Liver (tissue), 9 donors: ENCODE data around the gene SPEF1. TPM values are rescaled to one million over a fixed set of nuclear protein-coding genes. Genes with fewer than 3 reads are reported as not detected.

Experiments
- DNase-seq: peaks from one replicate; pipeline ENCODE4 v3.0.0-alpha.2; 2017; ENCODE audit warnings: low spot score
- H3K27ac ChIP-seq, 2 donors: one replicate each; pipeline ENCODE4 v1.7.0; 2013; ENCODE audit warnings: inconsistent platforms in 2 of 2, low read length in 2 of 2, control low read depth in 1 of 2, low read depth in 1 of 2, mild to moderate bottlenecking in 1 of 2
- H3K27me3 ChIP-seq, 4 donors: one replicate each; pipeline versions ENCODE4 v1.6.1 to v1.7.0; 2013; ENCODE audit warnings: low read length in 3 of 4, inconsistent platforms in 1 of 4, mild to moderate bottlenecking in 1 of 4, moderate library complexity in 1 of 4; ENCODE audit not compliant: control insufficient read depth in 4 of 4, insufficient read depth in 4 of 4
- H3K36me3 ChIP-seq, 4 donors: one replicate each; pipeline versions ENCODE4 v1.6.1 to v1.7.0; 2013; ENCODE audit warnings: low read length in 3 of 4, mild to moderate bottlenecking in 3 of 4, low read depth in 1 of 4, moderate library complexity in 1 of 4; ENCODE audit not compliant: control insufficient read depth in 4 of 4, insufficient read depth in 3 of 4
- H3K4me1 ChIP-seq, 4 donors: one replicate each; pipeline versions ENCODE4 v1.6.1 to v1.7.0; 2013; ENCODE audit warnings: low read length in 3 of 4, mild to moderate bottlenecking in 3 of 4, moderate library complexity in 1 of 4; ENCODE audit not compliant: control insufficient read depth in 4 of 4, insufficient read depth in 4 of 4
- H3K4me3 ChIP-seq, 3 donors: one replicate each; pipeline versions ENCODE4 v1.6.1 to v1.7.0; 2013; ENCODE audit warnings: low read length in 3 of 3, control low read depth in 1 of 3, low read depth in 1 of 3, mild to moderate bottlenecking in 1 of 3
- H3K9ac ChIP-seq, 2 donors: one replicate each; pipeline ENCODE4 v1.7.0; 2013; ENCODE audit warnings: low read length in 2 of 2, mild to moderate bottlenecking in 2 of 2, moderate library complexity in 2 of 2, control low read depth in 1 of 2, low read depth in 1 of 2
- H3K9me3 ChIP-seq, 4 donors: one replicate each; pipeline versions ENCODE4 v1.6.1 to v1.7.0; 2013; ENCODE audit warnings: low read length in 3 of 4; ENCODE audit not compliant: control insufficient read depth in 4 of 4
- ATF3 ChIP-seq: IDR thresholded peaks from 2 replicates; pipeline ENCODE4 v1.6.1; 2016; ENCODE audit warnings: antibody characterized with exemption
- EGR1 ChIP-seq, 2 donors: IDR thresholded peaks; 2 replicates each; pipeline ENCODE4 v1.6.1; 2016 to 2018; ENCODE audit warnings: antibody characterized with exemption in 2 of 2, low read depth in 2 of 2
- FOXA1 ChIP-seq: IDR thresholded peaks from 2 replicates; pipeline ENCODE4 v1.6.1; 2016; ENCODE audit warnings: antibody characterized with exemption
- FOXA2 ChIP-seq: IDR thresholded peaks from 2 replicates; pipeline ENCODE4 v1.6.1; 2016; ENCODE audit warnings: antibody characterized with exemption
- GABPA ChIP-seq, 2 donors: IDR thresholded peaks in 1 of 2; conservative IDR thresholded peaks in 1 of 2; 2 replicates each; pipeline ENCODE4 v1.6.1; 2016; ENCODE audit warnings: antibody characterized with exemption in 2 of 2, mild to moderate bottlenecking in 1 of 2, moderate library complexity in 1 of 2
- HNF4A ChIP-seq, 2 donors: conservative IDR thresholded peaks; 2 replicates each; pipeline ENCODE4 v1.6.1; 2016; ENCODE audit warnings: antibody characterized with exemption in 2 of 2, mild to moderate bottlenecking in 2 of 2
- HNF4G ChIP-seq: IDR thresholded peaks from 2 replicates; pipeline ENCODE4 v1.6.1; 2016; ENCODE audit warnings: antibody characterized with exemption
- JUND ChIP-seq, 2 donors: IDR thresholded peaks; 2 replicates each; pipeline ENCODE4 v1.6.1; 2016; ENCODE audit warnings: antibody characterized with exemption in 2 of 2
- NR2F2 ChIP-seq: IDR thresholded peaks from 2 replicates; pipeline ENCODE4 v1.6.1; 2016; ENCODE audit warnings: antibody characterized with exemption
- SP1 ChIP-seq: IDR thresholded peaks from 2 replicates; pipeline ENCODE4 v1.6.1; 2018; ENCODE audit warnings: antibody characterized with exemption, mild to moderate bottlenecking
- TAF1 ChIP-seq: conservative IDR thresholded peaks from 2 replicates; pipeline ENCODE4 v1.6.1; 2016; ENCODE audit warnings: antibody characterized with exemption, mild to moderate bottlenecking
- YY1 ChIP-seq: IDR thresholded peaks from 2 replicates; pipeline ENCODE4 v1.6.1; 2016; ENCODE audit warnings: antibody characterized with exemption, mild to moderate bottlenecking
- WGBS: extraction: QIAGEN DNeasy Blood & Tissue Kit; methylation state at CpG from one replicate; pipeline ENCODE4 v1.1.7; 2013; 5-methylcytosine and 5-hydroxymethylcytosine counted together
- polyA plus RNA-seq, 2 donors: library from polyadenylated mRNA; stranded (reverse) in 1 of 2; unstranded in 1 of 2; fragments of 200-250 nt in 1 of 2; fragments of >200 nt in 1 of 2; fragmentation: Nextera tagmentation in 1 of 2; extraction: Ambion mirVana in 1 of 2; gene quantifications; one replicate each; pipeline versions ENCODE4 v1.2.1 to v1.2.3, GENCODE V29; 2013 to 2015
- total RNA-seq, 2 donors: library from RNA; depleted of rRNA; stranded (reverse); fragments of >200 nt; gene quantifications; one replicate each; pipeline ENCODE4 v1.2.3, GENCODE V29; 2014
- TF ChIP-seq, protein P1 (sequence below): fragments of 150-350 bp; IDR thresholded peaks from 2 replicates; pipeline ENCODE4 v1.5.1; 2017; ENCODE audit warnings: improper control_type of control experiment, low read depth, low read length; ENCODE audit not compliant: missing input control
- TF ChIP-seq, protein P2 (sequence below): IDR thresholded peaks from 2 replicates; pipeline ENCODE4 v1.6.1; 2016; ENCODE audit warnings: antibody characterized with exemption
- donor health status: healthy.
- donor health status: healthy.
- donor health status: healthy.
- donor health status: healthy.
- donor health status: healthy.

SPEF1 gene
- total and polyA plus RNA-seq, 4 donors: not detected

DNA sequence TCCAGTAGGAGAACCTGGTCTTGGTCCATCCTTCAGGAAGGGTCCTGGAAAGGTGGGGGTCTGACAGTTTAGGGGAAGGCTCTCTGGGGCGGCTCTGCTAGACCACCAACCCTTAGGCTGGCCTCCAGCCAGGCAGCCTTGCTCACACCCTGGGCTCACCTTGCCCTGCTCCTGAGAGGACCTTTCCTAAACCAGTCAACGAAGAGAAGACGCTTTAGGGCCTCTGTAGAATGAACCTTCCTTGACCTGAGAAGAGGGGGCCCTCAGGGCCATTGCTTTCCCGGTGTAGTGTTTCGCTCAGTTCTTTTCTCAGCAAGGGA, 15.9 kb upstream of the SPEF1 start:
- WGBS: 94% methylated on average over 5 of the region's 5 CpGs
- Histone ChIP-seq H3K27me3 (no peaks in the 10 kb centered on the region), H3K4me3 (peak overlapping the region; percentile 2 to 67 (median 54)), H3K27ac (peak overlapping the region; percentile 25 to 29), H3K36me3 (peaks cover 0 to 4% (median under 1%) of the 10 kb centered on the region in 4 donors), H3K9me3 (no peaks in the 10 kb centered on the region), H3K4me1 (peaks cover 10 to 34% (median 22%) of the 10 kb centered on the region in 4 donors), H3K9ac (peak overlapping the region in 1 of 2 donors; percentile 71)
- TF ChIP-seq YY1 (no peak), FOXA1 (no peak), NR2F2 (no peak), GABPA (IDR thresholded peaks at IDR 0.05 in 1 of 2, conservative IDR thresholded peaks at IDR 0.05 in 1 of 2) (no peak), EGR1 (IDR thresholded peaks at IDR 0.05; ENCODE audit: low read depth in 2 of 2) (no peak), JUND (IDR thresholded peaks at IDR 0.05) (no peak)
- DNase-seq: no peak

- WGBS: 17% methylated on average over 33 of the region's 33 CpGs
- Histone ChIP-seq H3K27ac (peak overlapping the region; percentile 25 to 29), H3K36me3 (peaks cover 0 to 2% (median 0%) of the 10 kb centered on the region in 4 donors), H3K27me3 (no peaks in the 10 kb centered on the region), H3K9ac (peak overlapping the region in 1 of 2 donors; percentile 71), H3K4me3 (peak overlapping the region; percentile 2 to 67 (median 54)), H3K9me3 (no peaks in the 10 kb centered on the region), H3K4me1 (peaks cover 10 to 30% (median 22%) of the 10 kb centered on the region in 4 donors)
- TF ChIP-seq ATF3 (no peak), SP1 (no peak), FOXA2 (no peak), HNF4A (conservative IDR thresholded peaks at IDR 0.05) (no peak), TAF1 (no peak), HNF4G (no peak), GABPA (IDR thresholded peaks at IDR 0.05 in 1 of 2, conservative IDR thresholded peaks at IDR 0.05 in 1 of 2) (no peak), JUND (IDR thresholded peaks at IDR 0.05) (no peak)
- TF ChIP-seq, protein P1, sequence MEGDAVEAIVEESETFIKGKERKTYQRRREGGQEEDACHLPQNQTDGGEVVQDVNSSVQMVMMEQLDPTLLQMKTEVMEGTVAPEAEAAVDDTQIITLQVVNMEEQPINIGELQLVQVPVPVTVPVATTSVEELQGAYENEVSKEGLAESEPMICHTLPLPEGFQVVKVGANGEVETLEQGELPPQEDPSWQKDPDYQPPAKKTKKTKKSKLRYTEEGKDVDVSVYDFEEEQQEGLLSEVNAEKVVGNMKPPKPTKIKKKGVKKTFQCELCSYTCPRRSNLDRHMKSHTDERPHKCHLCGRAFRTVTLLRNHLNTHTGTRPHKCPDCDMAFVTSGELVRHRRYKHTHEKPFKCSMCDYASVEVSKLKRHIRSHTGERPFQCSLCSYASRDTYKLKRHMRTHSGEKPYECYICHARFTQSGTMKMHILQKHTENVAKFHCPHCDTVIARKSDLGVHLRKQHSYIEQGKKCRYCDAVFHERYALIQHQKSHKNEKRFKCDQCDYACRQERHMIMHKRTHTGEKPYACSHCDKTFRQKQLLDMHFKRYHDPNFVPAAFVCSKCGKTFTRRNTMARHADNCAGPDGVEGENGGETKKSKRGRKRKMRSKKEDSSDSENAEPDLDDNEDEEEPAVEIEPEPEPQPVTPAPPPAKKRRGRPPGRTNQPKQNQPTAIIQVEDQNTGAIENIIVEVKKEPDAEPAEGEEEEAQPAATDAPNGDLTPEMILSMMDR: no peak
- TF ChIP-seq, protein P2, sequence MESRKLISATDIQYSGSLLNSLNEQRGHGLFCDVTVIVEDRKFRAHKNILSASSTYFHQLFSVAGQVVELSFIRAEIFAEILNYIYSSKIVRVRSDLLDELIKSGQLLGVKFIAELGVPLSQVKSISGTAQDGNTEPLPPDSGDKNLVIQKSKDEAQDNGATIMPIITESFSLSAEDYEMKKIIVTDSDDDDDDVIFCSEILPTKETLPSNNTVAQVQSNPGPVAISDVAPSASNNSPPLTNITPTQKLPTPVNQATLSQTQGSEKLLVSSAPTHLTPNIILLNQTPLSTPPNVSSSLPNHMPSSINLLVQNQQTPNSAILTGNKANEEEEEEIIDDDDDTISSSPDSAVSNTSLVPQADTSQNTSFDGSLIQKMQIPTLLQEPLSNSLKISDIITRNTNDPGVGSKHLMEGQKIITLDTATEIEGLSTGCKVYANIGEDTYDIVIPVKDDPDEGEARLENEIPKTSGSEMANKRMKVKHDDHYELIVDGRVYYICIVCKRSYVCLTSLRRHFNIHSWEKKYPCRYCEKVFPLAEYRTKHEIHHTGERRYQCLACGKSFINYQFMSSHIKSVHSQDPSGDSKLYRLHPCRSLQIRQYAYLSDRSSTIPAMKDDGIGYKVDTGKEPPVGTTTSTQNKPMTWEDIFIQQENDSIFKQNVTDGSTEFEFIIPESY: no peak
- no peak for DNase-seq
These were observed 15.4 kb upstream of the SPEF1 start for GRCh38 chr20:3796477-3797225.
